Stimulated activated CD4-positive, alpha-beta T cell treated with anti-CD3 and anti-CD28 coated beads, Interleukin-12 subunit alpha, Interleukin-12 subunit beta, amount 100 ng/mL, for 48 hours (primary cell): ENCODE measurements around the gene TMEM179.
"Not testable (repeated sequence)": the region's sequence is repeated elsewhere in the genome, so short reads cannot be mapped to it uniquely, and the experiment has no call there.

ENCODE experiments used
- DNase-seq, 3 donors: peaks; one replicate each; pipeline ENCODE4 v3.0.0-alpha.2; 2020; ENCODE audit warnings: low read depth in 2 of 3, low spot score in 1 of 3

Gene TMEM179

DNA sequence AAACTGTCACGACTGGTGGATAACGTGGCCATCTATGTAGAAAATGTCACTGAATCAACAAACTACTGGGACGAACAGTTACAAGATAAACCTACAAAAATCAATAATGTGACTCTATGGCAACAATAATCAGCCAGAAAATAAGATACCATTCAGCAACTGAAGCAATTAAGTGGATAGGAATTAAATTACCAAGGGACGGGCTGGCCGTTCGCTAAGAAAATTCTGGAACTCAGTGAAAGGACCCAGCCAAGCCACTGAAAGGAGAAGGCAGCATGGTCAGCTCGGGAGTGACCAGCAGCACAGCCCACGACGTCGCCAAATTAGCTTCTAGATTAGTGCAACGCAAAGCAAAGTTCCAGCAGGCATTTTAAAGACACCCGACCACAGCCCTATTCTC lies 33.6 kb upstream of the TMEM179 start:
- DNase-seq, result no peak

DNA sequence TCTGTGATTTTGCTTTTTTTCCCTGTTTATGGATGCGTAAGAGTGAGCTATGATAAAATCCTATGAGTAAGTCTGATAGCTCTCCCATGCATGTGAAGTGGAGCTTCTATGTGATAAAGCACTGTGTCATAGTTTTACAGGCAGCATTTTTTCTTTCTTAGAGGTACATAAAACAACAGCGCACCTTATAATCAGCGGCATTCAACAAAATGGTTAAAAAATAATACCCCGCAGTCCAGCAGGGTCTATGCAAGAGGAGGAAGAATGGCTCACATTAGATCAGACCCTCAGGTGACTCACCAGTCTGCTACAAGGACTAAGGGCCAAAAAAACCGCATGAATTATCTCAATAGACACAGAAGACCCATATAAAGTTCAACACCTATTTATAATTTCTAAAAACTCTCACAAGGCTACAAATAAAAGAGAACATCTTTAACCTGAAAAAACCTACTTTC lies 33.0 kb upstream of the TMEM179 start:
- DNase-seq, result no peak

GRCh38 chr14:104636846-104637545 lies 32.4 kb upstream of the TMEM179 start:
- DNase-seq, result not testable (repeated sequence)

DNA sequence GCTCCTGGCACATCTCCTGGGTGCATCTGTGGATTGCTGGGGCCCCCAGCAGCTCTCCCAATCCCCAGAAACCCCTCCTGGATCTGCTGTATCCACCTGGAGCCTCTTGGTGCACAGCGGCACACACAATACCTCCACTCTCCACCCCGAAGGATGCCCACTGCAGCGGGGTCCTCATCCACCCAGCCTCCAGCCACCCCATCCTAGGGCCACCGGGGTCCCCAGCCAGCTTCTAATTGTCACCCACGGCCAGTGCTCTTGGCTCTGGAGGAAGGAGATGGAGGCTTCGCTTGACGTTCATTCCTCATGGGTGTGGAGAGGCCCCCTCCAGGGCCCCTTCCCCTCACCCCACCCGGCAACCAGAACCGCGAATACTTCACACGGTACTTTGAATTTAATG lies 31.6 kb upstream of the TMEM179 start:
- DNase-seq, result no peak

DNA sequence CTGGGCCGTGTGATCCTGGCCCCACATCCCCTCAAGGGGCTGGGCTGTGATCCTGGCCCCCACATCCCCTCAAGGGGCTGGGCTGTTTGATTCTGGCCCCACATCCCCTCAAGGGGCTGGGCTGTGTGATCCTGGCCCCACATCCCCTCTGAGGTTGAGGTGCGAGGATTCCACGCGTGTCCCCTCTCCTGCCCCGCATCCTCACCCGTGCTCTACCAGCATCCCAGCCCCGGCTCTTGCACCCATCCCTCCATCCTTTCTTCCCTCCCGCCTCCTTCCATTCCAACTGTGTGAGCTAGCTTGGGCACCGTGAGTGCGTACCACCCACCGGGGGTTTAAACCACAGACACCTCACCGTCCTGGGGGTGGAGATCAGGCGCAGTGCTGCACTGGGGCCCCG lies 31.1 kb upstream of the TMEM179 start:
- no peak for DNase-seq

GRCh38 chr14:104634886-104635570 lies 30.5 kb upstream of the TMEM179 start:
- DNase-seq, result no peak

- DNase-seq, result no peak
Measured at GRCh38 chr14:104634138-104634760, 29.7 kb upstream of the TMEM179 start.

- no peak for DNase-seq
Measured at GRCh38 chr14:104633276-104634137, 28.9 kb upstream of the TMEM179 start.

DNA sequence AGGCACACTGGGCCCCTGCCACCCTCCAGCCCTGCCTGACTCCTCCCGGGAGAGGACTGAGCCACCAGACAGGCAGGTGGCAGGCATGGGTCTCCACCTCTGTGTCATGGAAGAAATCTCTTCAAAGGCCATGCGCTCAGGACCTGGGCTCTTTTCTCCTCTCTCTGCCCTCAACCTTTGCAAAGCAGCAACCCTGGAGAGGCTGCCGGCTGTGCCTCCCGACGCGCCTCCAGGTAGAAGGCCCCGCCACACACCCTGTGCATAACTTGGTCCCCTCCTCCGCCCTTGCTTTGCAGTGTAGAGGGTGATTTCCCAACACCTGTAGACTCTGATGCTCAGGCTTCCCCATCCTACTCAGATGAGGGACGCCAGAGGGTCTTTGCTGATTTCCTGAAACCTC lies 28.2 kb upstream of the TMEM179 start:
- DNase-seq, result no peak

GRCh38 chr14:104624939-104625338 lies 20.4 kb upstream of the TMEM179 start:
- no peak for DNase-seq

DNA sequence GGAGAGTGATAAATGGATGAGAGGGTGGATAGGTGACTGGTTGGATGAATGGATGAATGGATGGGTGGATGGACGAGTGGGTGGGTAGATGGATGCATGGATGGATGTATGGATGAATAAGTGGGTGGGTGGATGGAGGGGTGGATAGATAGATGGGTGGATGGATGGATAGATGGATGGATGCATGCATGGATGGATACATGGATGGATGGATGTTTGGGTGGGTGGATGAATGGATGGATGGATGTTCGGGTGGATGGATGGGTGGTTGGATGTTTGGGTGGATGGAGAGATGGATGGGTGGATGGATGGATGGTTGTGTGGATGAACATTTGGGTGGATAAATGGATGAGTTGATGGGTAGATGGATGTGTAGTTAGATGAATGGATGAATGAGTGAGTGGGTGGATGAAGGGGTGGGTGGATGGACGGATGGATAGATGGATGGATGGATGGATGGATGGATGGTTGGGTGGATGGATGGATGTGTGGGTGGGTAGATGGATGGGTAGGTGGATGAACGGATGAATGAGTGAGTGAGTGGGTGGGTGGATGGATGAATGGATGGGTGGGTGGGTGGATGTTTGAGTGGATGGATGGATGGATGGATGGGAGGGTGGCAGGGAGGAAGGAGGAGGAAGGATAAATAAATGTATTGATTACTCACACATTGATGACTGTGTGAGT lies 9.7 kb upstream of the TMEM179 start:
- DNase-seq, result no peak

DNA sequence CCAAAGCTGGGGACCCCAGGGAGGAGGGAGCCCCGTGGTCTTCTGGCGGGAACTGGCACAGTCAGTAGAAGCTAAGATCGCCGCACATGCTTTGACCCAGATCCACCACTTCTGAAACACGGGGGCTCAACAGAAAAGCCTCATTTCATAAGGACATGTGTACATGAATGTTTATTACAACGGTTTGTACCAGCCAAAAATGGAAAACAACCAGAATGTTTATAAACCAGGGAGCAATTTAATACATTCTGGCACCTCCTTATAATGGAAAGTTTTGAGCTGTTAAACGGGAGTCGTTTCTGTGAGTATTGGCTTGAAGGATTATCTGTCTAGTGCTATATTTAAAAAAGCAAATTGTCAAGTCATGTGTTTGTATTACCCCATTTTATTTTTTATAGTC lies 7.3 kb upstream of the TMEM179 start:
- no peak for DNase-seq

DNA sequence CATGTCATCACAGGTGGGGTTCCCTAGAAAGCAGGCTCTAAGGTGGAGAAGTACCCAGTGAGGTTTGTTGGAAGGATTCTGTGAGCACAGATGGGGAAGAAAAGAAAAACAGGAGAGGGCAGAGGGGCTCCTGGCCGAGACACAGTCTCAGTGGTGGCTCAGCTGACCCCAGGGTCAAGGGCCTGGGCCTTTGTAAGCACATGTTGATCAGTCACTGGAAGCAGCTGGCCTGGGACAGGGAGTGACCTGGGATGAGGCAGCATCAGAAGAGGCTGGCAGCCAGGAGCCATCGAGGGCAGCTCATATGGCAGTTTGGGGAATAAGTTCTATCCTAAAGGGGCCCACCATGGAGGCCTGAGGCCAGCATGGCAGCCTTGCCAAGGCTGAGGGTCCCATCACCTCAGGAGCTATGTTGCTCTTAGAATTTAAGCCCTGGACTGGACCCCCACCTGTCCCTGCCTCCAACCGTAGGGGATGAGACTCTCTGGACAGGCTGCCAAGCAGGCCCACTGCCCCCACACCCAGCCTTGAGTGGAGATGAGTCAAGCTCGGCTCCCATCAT lies 6.3 kb upstream of the TMEM179 start:
- no peak for DNase-seq

GRCh38 chr14:104609666-104610065 lies 5.1 kb upstream of the TMEM179 start:
- DNase-seq, result no peak

GRCh38 chr14:104603711-104604401 lies 716 bp downstream of the TMEM179 start:
- no peak for DNase-seq

GRCh38 chr14:104602933-104603325 lies 1.6 kb downstream of the TMEM179 start:
- DNase-seq, result no peak

DNA sequence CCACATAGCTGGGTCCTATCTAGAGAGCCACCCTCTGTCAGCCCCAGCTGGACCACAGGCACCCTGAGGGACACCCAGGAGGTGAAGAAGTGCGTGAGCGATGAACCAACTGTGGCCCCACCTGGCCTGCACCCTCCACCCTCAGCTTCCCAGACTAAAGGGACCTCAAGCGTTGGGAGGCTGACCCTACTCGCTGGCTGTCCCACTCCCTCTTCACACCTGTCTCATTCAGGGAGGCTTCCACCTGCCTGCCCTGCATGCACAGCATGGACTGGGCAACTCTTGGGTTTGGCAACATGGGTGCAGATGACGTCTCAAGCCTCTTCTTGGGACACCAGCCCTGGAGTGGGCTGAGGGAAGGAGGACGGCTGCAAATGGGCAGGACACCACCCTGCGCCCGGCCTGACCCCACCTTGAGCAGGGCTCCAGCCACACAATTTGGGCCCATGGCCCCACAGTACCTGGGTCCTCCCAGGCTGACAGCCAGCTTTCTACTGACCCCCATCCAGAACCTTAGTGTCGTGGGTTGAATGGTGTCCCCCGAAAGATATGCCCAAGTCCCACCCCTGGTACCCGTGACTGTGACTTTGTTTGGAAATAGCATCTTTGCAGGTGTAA lies 2.1 kb downstream of the TMEM179 start:
- DNase-seq, result no peak

DNA sequence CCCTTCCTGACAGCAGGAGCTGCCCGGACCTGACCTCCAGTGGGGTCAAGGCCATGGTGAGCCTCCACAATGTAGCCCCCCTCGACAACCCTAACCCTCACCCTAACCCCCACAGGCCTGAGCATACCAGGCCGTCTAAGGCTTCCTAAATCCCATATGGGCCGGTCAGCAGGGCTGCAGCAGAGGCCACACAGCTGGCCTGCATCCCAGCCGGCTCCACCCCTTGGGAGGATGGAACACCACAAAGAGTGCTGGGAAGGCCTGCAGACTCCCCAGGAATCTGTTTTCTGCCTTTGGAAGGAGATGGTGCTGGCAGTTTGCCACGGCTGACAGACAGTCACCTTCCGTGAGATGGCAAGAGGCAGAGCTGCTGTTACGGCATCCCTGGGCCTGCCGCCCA lies 2.8 kb downstream of the TMEM179 start:
- DNase-seq, result no peak

DNA sequence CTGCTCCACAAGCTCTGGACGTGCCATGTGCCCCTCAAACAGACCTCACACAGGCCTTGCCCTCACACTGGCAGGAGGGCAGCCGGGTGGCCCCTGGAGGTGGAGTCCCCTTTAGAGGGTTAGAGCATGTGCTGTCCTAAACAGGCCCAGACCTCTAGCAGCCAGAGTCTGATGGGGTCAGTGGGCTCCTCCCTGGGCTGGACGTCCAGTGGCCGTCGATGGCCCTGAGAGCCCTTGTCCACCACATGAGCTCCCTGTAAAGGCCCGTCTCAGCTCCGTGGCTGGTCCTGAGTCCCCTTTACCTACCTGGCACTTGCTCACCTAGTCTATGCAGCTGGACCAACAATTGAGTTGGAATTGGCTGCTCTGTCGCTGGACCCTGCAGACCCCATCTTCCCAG lies 3.8 kb downstream of the TMEM179 start:
- DNase-seq, result no peak
